Neural cell (in vitro differentiated cells): ENCODE results near the gene LRRC46. TPM values are rescaled to one million over a fixed set of nuclear protein-coding genes. Genes with fewer than 3 reads are reported as not detected.
A peak's percentile ranks its signal among the peaks of the same experiment; 100 is the strongest.

Source experiments
- H2AFZ ChIP-seq: fragments of 200-600, 300-800 bp; sonication (generic), shearing (Covaris generic); 2 replicates; pipeline ENCODE4 v1.6.0; 2014; ENCODE audit warnings: low read depth, mild to moderate bottlenecking, antibody characterized with exemption, low read length, moderate library complexity
- H3F3A ChIP-seq: fragments of 200-600 bp; shearing (Covaris generic); 2 replicates; pipeline ENCODE4 v1.6.1; 2016; ENCODE audit warnings: mild to moderate bottlenecking, moderate library complexity, mixed read lengths, antibody characterized with exemption, low read length; ENCODE audit not compliant: insufficient read depth, poor library complexity, severe bottlenecking
- H3K27ac ChIP-seq: fragments of 200-600, 300-800 bp; sonication (generic), shearing (Covaris generic); 2 replicates; pipeline ENCODE4 v1.5.1; 2014; ENCODE audit warnings: mild to moderate bottlenecking, low read length, moderate library complexity
- H3K27me3 ChIP-seq: fragments of 300-800, 200-600 bp; sonication (generic), shearing (Covaris generic); 2 replicates; pipeline ENCODE4 v1.6.0; 2014; ENCODE audit warnings: mild to moderate bottlenecking, low read depth, low read length, moderate library complexity; ENCODE audit not compliant: insufficient read depth
- H3K36me3 ChIP-seq: fragments of 300-800, 200-600 bp; sonication (generic), shearing (Covaris generic); 2 replicates; pipeline ENCODE4 v1.5.1; 2014; ENCODE audit warnings: mild to moderate bottlenecking, antibody characterized with exemption, low read length, moderate library complexity; ENCODE audit not compliant: insufficient read depth
- H3K4me2 ChIP-seq: fragments of 300-800, 200-600 bp; sonication (generic), shearing (Covaris generic); 2 replicates; pipeline ENCODE4 v1.6.0; 2014; ENCODE audit warnings: mild to moderate bottlenecking, low read length
- H3K4me3 ChIP-seq: fragments of 300-800, 200-600 bp; sonication (generic), shearing (Covaris generic); 2 replicates; pipeline ENCODE4 v1.5.1; 2014; ENCODE audit warnings: mild to moderate bottlenecking, low read length, moderate library complexity
- H3K79me2 ChIP-seq: fragments of 200-600 bp; shearing (Covaris generic); replicated peaks from 2 replicates; pipeline ENCODE4 v1.6.0; 2014; ENCODE audit warnings: mild to moderate bottlenecking, low read length, moderate library complexity; ENCODE audit not compliant: insufficient read depth
- H3K9ac ChIP-seq: fragments of 300-800, 200-600 bp; sonication (generic), shearing (Covaris generic); 2 replicates; pipeline ENCODE4 v1.6.1; 2016; ENCODE audit warnings: mild to moderate bottlenecking, low read length, mixed read lengths
- H3K9me2 ChIP-seq: fragments of 200-600 bp; shearing (Covaris generic); 2 replicates; pipeline ENCODE4 v1.6.1; 2016; ENCODE audit warnings: mild to moderate bottlenecking, low read length, mixed read lengths; ENCODE audit not compliant: insufficient read depth
- H3K9me3 ChIP-seq: fragments of 200-600, 300-800 bp; sonication (generic), shearing (Covaris generic); 2 replicates; pipeline ENCODE4 v1.6.1; 2016; ENCODE audit warnings: mild to moderate bottlenecking, mixed run types, low read length, moderate library complexity, mixed read lengths
- H4K20me1 ChIP-seq: fragments of 200-600 bp; shearing (Covaris generic); 2 replicates; pipeline ENCODE4 v1.6.1; 2016; ENCODE audit warnings: mild to moderate bottlenecking, mixed run types; ENCODE audit not compliant: insufficient read depth
- CTCF ChIP-seq: fragments of 450-650 bp; IDR thresholded peaks from 2 replicates; pipeline ENCODE4 v1.5.1; 2014; ENCODE audit warnings: antibody characterized with exemption, mild to moderate bottlenecking, moderate library complexity; ENCODE audit not compliant: poor library complexity, severe bottlenecking
- EP300 ChIP-seq: fragments of 450-650 bp; conservative IDR thresholded peaks from 2 replicates; pipeline ENCODE4 v1.6.1; 2014; ENCODE audit warnings: antibody characterized with exemption, mild to moderate bottlenecking, moderate library complexity; ENCODE audit not compliant: poor library complexity, severe bottlenecking
- EZH2 ChIP-seq: fragments of 200-600, 300-800 bp; shearing (Covaris generic), sonication (generic); IDR thresholded peaks from 2 replicates; pipeline ENCODE4 v1.6.1; 2014; ENCODE audit warnings: antibody characterized with exemption, low read length, borderline replicate concordance, mild to moderate bottlenecking; ENCODE audit not compliant: insufficient read depth, poor library complexity, severe bottlenecking
- MXI1 ChIP-seq: fragments of 450-650 bp; conservative IDR thresholded peaks from 2 replicates; pipeline ENCODE4 v1.6.1; 2014; ENCODE audit warnings: antibody characterized with exemption, mild to moderate bottlenecking; ENCODE audit not compliant: poor library complexity, severe bottlenecking
- POLR2AphosphoS5 ChIP-seq: IDR thresholded peaks from 2 replicates; pipeline ENCODE4 v1.6.1; 2012
- RAD21 ChIP-seq: fragments of 450-650 bp; conservative IDR thresholded peaks from 2 replicates; pipeline ENCODE4 v1.6.1; 2014; ENCODE audit warnings: antibody characterized with exemption, mild to moderate bottlenecking, moderate library complexity
- REST ChIP-seq: IDR thresholded peaks from 2 replicates; pipeline ENCODE4 v1.6.1; 2012; ENCODE audit warnings: borderline replicate concordance
- SMC3 ChIP-seq: fragments of 450-650 bp; conservative IDR thresholded peaks from 2 replicates; pipeline ENCODE4 v1.6.1; 2014; ENCODE audit warnings: antibody characterized with exemption, mild to moderate bottlenecking, moderate library complexity; ENCODE audit not compliant: poor library complexity
- TAF1 ChIP-seq: IDR thresholded peaks from 2 replicates; pipeline ENCODE4 v1.6.1; 2012; ENCODE audit warnings: low read depth
- polyA plus RNA-seq: library from polyadenylated mRNA; depleted of rRNA; stranded (reverse); fragments of >200 nt; gene quantifications from 2 replicates; pipeline ENCODE4 v1.2.3, GENCODE V29; 2014

The LRRC46 gene
- polyA plus RNA-seq, 1 donor from 2014 or later, result 0.12 TPM

- no peaks in the 10 kb centered on the region for H4K20me1 ChIP-seq
- H3K27ac ChIP-seq, result no peak overlapping the region
- TF ChIP-seq REST, result no peak
- TF ChIP-seq SMC3, result no peak
- TF ChIP-seq TAF1, result no peak
- TF ChIP-seq EZH2, result no peak
- no peak for TF ChIP-seq RAD21
- TF ChIP-seq CTCF, result no peak
- no peak for TF ChIP-seq POLR2AphosphoS5
- TF ChIP-seq EP300, result no peak
- TF ChIP-seq MXI1, result no peak
- no peaks in the 10 kb centered on the region for H3K9me2 ChIP-seq
- H3K79me2 ChIP-seq, result peaks cover 6% of the 10 kb centered on the region
- H3K9me3 ChIP-seq, result no peaks in the 10 kb centered on the region
- H3F3A ChIP-seq, result peaks cover 2% of the 10 kb centered on the region
- H3K4me3 ChIP-seq, result peak overlapping the region; percentile 71
- H3K4me2 ChIP-seq, result no peak overlapping the region
- no peaks in the 10 kb centered on the region for H3K27me3 ChIP-seq
- no peak overlapping the region for H2AFZ ChIP-seq
- H3K9ac ChIP-seq, result no peak overlapping the region
- no peaks in the 10 kb centered on the region for H3K36me3 ChIP-seq
These were observed 1.6 kb upstream of the LRRC46 start for GRCh38 chr17:47829870-47830269.

- Histone ChIP-seq H3K27ac (peak overlapping the region; percentile 77), H3F3A (peaks cover 2% of the 10 kb centered on the region)
These were observed 971 bp upstream of the LRRC46 start for GRCh38 chr17:47830396-47831002.

More at GRCh38 chr17:47830396-47831002, 971 bp upstream of the LRRC46 start:
- H3K9ac ChIP-seq, result peak overlapping the region; percentile 80
- H2AFZ ChIP-seq, result no peak overlapping the region
- H3K79me2 ChIP-seq, result peaks cover 6% of the 10 kb centered on the region
- no peaks in the 10 kb centered on the region for H4K20me1 ChIP-seq
- no peaks in the 10 kb centered on the region for H3K9me3 ChIP-seq
- H3K4me2 ChIP-seq, result peak overlapping the region; percentile 77
- TF ChIP-seq TAF1 (no peak), REST (no peak), RAD21 (no peak), EZH2 (no peak), EP300 (no peak), MXI1 (no peak), SMC3 (no peak), CTCF (no peak), POLR2AphosphoS5 (no peak)
- H3K4me3 ChIP-seq, result peak overlapping the region; percentile 71
- no peaks in the 10 kb centered on the region for H3K27me3 ChIP-seq
- H3K36me3 ChIP-seq, result no peaks in the 10 kb centered on the region
- no peaks in the 10 kb centered on the region for H3K9me2 ChIP-seq
